B cell (primary cell): ENCODE data around the gene TMEM145.
A peak's percentile ranks its signal among the peaks of the same experiment; 100 is the strongest.

Source experiments
- CTCF ChIP-seq: fragments of 200-600 bp; IDR thresholded peaks from one replicate; pipeline ENCODE4 v1.8.0; 2022; ENCODE audit warnings: antibody characterized with exemption, mild to moderate bottlenecking
- EZH2 ChIP-seq: IDR thresholded peaks from 2 replicates; pipeline ENCODE4 v1.6.1; 2012; ENCODE audit warnings: borderline replicate concordance, low read depth, mild to moderate bottlenecking, moderate library complexity, low read length; ENCODE audit not compliant: insufficient read depth, poor library complexity, severe bottlenecking

GRCh38 chr19:42295831-42296525 lies 17.1 kb upstream of the TMEM145 start:
- peak; percentile 91 for TF ChIP-seq CTCF
- no peak for TF ChIP-seq EZH2
